ENCODE data around the gene USP7. TPM values are rescaled to one million over a fixed set of nuclear protein-coding genes. Genes with fewer than 3 reads are reported as not detected.

Gene USP7
- total RNA-seq, 2 experiments from 2014 or later = 46.4 to 127 TPM

DNA sequence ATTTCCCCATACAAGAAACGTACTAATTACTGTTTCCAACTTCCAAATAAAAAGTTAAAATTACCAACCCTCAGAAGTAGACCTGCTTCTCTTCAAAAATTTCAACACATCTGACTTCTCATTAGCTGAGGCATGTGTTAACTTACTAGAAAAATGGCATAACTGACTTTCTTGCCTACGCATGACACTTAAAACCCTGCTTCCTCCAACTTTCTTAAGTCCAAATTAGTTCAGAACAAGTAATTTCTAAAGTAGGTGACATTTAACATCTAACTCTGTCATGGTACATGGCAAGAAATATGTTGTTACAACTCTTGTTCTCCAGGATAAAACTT is 6.7 kb downstream of the USP7 start:
- CTCF ChIA-PET (ENCODE audit: unreplicated experiment) = no interaction called here

DNA sequence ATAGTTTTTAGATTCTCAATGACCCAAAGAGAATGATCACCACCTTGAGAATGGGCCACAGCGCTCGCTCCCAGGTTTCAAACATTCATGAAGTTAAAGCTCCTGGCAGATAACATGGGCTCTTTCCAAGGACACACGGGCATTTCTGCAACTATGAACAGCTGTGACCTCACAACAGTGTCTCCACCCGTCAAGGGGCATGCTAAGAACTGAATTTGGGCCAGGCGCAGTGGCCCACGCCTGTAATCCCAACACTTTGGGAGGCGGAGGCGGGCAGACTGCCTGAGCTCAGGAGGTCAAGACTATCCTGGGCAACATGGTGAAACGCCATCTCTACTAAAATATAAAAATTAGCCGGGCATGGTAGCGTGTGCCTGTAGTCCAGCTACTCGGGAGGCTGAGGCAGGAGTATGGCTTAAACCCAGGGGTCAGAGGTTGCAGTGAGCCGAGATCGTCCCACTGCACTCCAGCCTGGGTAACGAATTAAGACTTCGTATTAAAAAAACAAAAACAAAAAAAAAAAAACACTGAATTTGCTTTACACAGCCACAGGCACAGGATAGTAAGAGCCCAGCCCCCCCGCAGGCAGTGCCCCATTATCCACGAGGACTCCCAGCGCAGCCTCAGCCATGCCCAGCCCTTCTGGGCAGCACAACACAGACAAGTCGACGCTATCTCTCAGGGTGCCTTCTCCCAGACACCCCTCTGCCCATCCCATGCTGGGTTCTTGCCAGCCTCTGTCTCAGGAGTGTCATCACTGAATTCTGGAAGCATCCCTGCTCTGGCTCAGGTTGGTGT is 7.2 kb downstream of the USP7 start:
- no peaks in the 10 kb centered on the region for H3K9me3 ChIP-seq (ENCODE audit: low read length)
- peaks cover 66% of the 10 kb centered on the region for H3K4me1 ChIP-seq (ENCODE audit: insufficient read depth, low read length, poor library complexity, severe bottlenecking)
- CTCF ChIA-PET (ENCODE audit: unreplicated experiment) = no interaction called here
- H4K20me1 ChIP-seq (ENCODE audit: insufficient read depth, low read length) = peaks cover 76% of the 10 kb centered on the region
- intact Hi-C loops (cut with micrococcal nuclease; ENCODE audit: unreplicated experiment) = no loop called here
- no peaks in the 10 kb centered on the region; the same call in 1 of the 2 replicates for H3K36me3 ChIP-seq (ENCODE audit: insufficient read depth, low read length)
- DNase-seq (ENCODE audit: low spot score) = no peak
- no peak overlapping the region for H3K27ac ChIP-seq (ENCODE audit: low read depth, low read length, poor library complexity, severe bottlenecking)
- H3K4me3 ChIP-seq (ENCODE audit: low read depth, low read length, poor library complexity, severe bottlenecking) = no peak overlapping the region
- no peak overlapping the region for H3K4me2 ChIP-seq (ENCODE audit: low read length)
- TF ChIP-seq EZH2phosphoT487 (IDR thresholded peaks at IDR 0.05; ENCODE audit: borderline replicate concordance, low read depth, low read length) = no peak
- TF ChIP-seq, protein P1, sequence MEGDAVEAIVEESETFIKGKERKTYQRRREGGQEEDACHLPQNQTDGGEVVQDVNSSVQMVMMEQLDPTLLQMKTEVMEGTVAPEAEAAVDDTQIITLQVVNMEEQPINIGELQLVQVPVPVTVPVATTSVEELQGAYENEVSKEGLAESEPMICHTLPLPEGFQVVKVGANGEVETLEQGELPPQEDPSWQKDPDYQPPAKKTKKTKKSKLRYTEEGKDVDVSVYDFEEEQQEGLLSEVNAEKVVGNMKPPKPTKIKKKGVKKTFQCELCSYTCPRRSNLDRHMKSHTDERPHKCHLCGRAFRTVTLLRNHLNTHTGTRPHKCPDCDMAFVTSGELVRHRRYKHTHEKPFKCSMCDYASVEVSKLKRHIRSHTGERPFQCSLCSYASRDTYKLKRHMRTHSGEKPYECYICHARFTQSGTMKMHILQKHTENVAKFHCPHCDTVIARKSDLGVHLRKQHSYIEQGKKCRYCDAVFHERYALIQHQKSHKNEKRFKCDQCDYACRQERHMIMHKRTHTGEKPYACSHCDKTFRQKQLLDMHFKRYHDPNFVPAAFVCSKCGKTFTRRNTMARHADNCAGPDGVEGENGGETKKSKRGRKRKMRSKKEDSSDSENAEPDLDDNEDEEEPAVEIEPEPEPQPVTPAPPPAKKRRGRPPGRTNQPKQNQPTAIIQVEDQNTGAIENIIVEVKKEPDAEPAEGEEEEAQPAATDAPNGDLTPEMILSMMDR (conservative IDR thresholded peaks at IDR 0.05; ENCODE audit: low read length) = no peak
- POLR2A ChIA-PET = no interaction called here
- no peaks in the 10 kb centered on the region for H3K9me2 ChIP-seq (ENCODE audit: insufficient read depth, low read length)
- BruUV-seq (replicated peaks) = no TSS peak
- H2AFZ ChIP-seq (ENCODE audit: low read length) = no peak overlapping the region
- peaks cover 84% of the 10 kb centered on the region for H3K79me2 ChIP-seq (ENCODE audit: insufficient read depth, low read depth, low read length)

More for the DNA sequence above, 6.7 kb downstream of the USP7 start:
- no peak for DNase-seq (ENCODE audit: low spot score)
- Histone ChIP-seq H3K4me1 (ENCODE audit: insufficient read depth, low read length, poor library complexity, severe bottlenecking) (peaks cover 66% of the 10 kb centered on the region), H3K9me2 (ENCODE audit: insufficient read depth, low read length) (no peaks in the 10 kb centered on the region), H3K4me3 (ENCODE audit: low read depth, low read length, poor library complexity, severe bottlenecking) (no peak overlapping the region), H4K20me1 (ENCODE audit: insufficient read depth, low read length) (peaks cover 77% of the 10 kb centered on the region), H3K79me2 (ENCODE audit: insufficient read depth, low read depth, low read length) (peaks cover 84% of the 10 kb centered on the region), H2AFZ (ENCODE audit: low read length) (no peak overlapping the region), H3K9me3 (ENCODE audit: low read length) (no peaks in the 10 kb centered on the region), H3K36me3 (ENCODE audit: insufficient read depth, low read length) (no peaks in the 10 kb centered on the region; the same call in 1 of the 2 replicates), H3K27ac (ENCODE audit: low read depth, low read length, poor library complexity, severe bottlenecking) (no peak overlapping the region), H3K4me2 (ENCODE audit: low read length) (no peak overlapping the region; the same call in 1 of the 2 replicates)
- no TSS peak for BruUV-seq (replicated peaks)
- POLR2A ChIA-PET = no interaction called here
- intact Hi-C loops (cut with micrococcal nuclease; ENCODE audit: unreplicated experiment) = no loop called here
- TF ChIP-seq, protein P1 (conservative IDR thresholded peaks at IDR 0.05; ENCODE audit: low read length) = no peak
- TF ChIP-seq EZH2phosphoT487 (IDR thresholded peaks at IDR 0.05; ENCODE audit: borderline replicate concordance, low read depth, low read length) = no peak

DNA sequence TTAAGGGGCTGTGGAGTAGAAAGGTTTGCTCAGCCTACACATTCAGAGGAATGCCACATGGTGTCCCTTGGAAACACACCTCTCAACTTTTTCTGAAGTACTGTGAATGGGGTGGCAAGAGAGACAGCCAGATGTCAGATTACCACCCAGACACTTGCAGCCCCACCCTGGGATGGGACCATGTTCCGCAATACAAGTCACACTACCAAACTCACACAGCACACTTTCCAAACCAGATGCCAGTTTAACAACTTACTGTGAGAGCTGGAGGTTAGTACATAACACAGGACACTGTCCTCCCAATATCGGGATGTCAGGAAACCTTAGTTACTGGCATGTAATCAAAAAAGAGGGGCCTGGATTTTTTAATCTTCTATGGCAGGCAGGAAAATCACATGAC is 7.9 kb downstream of the USP7 start:
- H3K4me1 ChIP-seq (ENCODE audit: insufficient read depth, low read length, poor library complexity, severe bottlenecking) = peaks cover 66% of the 10 kb centered on the region
- intact Hi-C loops (cut with micrococcal nuclease; ENCODE audit: unreplicated experiment) = no loop called here
- CTCF ChIA-PET (ENCODE audit: unreplicated experiment) = no interaction called here
- no peak overlapping the region for H3K4me3 ChIP-seq (ENCODE audit: low read depth, low read length, poor library complexity, severe bottlenecking)
- H4K20me1 ChIP-seq (ENCODE audit: insufficient read depth, low read length) = peaks cover 76% of the 10 kb centered on the region
- POLR2A ChIA-PET = no interaction called here
- peaks cover 84% of the 10 kb centered on the region for H3K79me2 ChIP-seq (ENCODE audit: insufficient read depth, low read depth, low read length)
- no peak for DNase-seq (ENCODE audit: low spot score)
- BruUV-seq (replicated peaks) = no TSS peak
- H3K27ac ChIP-seq (ENCODE audit: low read depth, low read length, poor library complexity, severe bottlenecking) = no peak overlapping the region
- no peaks in the 10 kb centered on the region for H3K36me3 ChIP-seq (ENCODE audit: insufficient read depth, low read length)
- H3K4me2 ChIP-seq (ENCODE audit: low read length) = no peak overlapping the region
- TF ChIP-seq, protein P1 (conservative IDR thresholded peaks at IDR 0.05; ENCODE audit: low read length) = no peak
- no peaks in the 10 kb centered on the region for H3K9me3 ChIP-seq (ENCODE audit: low read length)
- no peaks in the 10 kb centered on the region for H3K9me2 ChIP-seq (ENCODE audit: insufficient read depth, low read length)
- H2AFZ ChIP-seq (ENCODE audit: low read length) = no peak overlapping the region

Data from OCI-LY7 (cell line).